IPS DF 6.9 (cell line): ENCODE results near the gene SLC7A8.

Experiments used
- DNase-seq: peaks from one replicate; pipeline ENCODE4 v3.0.0-alpha.2; 2013; ENCODE audit warnings: low read depth, low spot score
- H3K27ac ChIP-seq: one replicate; pipeline ENCODE4 v1.5.1; 2013; ENCODE audit warnings: low read length, control low read depth
- H3K27me3 ChIP-seq: 2 replicates; pipeline ENCODE4 v1.6.1; 2013; ENCODE audit warnings: mild to moderate bottlenecking, low read length; ENCODE audit not compliant: control insufficient read depth, insufficient read depth
- H3K36me3 ChIP-seq: 2 replicates; pipeline ENCODE4 v1.6.1; 2013; ENCODE audit warnings: low read length; ENCODE audit not compliant: control insufficient read depth, insufficient read depth
- H3K4me1 ChIP-seq: 2 replicates; pipeline ENCODE4 v1.6.1; 2013; ENCODE audit warnings: low read length; ENCODE audit not compliant: control insufficient read depth, insufficient read depth
- H3K4me3 ChIP-seq: 2 replicates; pipeline ENCODE4 v1.5.1; 2013; ENCODE audit warnings: mild to moderate bottlenecking, low read length
- H3K9me3 ChIP-seq: 2 replicates; pipeline ENCODE4 v1.6.1; 2013; ENCODE audit warnings: low read length, inconsistent platforms; ENCODE audit not compliant: control insufficient read depth, insufficient read depth
- WGBS: extraction: QIAGEN DNeasy Blood & Tissue Kit; methylation state at CpG from one replicate; pipeline ENCODE4 v1.1.7; 2013; ENCODE audit warnings: mixed read lengths, missing lambda C conversion rate; ENCODE audit not compliant: insufficient read length, insufficient coverage; 5-methylcytosine and 5-hydroxymethylcytosine counted together

Gene SLC7A8

GRCh38 chr14:23183158-23183470 is 346 bp downstream of the SLC7A8 start:
- H3K4me3 ChIP-seq = peak overlapping the region; percentile 46; the same call in 1 of the 2 replicates
- DNase-seq = no peak
- no peak overlapping the region for H3K27ac ChIP-seq
- H3K9me3 ChIP-seq = no peaks in the 10 kb centered on the region
- no peaks in the 10 kb centered on the region for H3K4me1 ChIP-seq
- no peaks in the 10 kb centered on the region for H3K36me3 ChIP-seq
- WGBS = no CpG with 5 or more reads among the region's 4 CpGs
- no peaks in the 10 kb centered on the region for H3K27me3 ChIP-seq

- peak overlapping the region; percentile 46; the same call in 1 of the 2 replicates for H3K4me3 ChIP-seq
- no peaks in the 10 kb centered on the region for H3K9me3 ChIP-seq
- no CpG with 5 or more reads among the region's 24 CpGs for WGBS
- H3K36me3 ChIP-seq = no peaks in the 10 kb centered on the region
- no peaks in the 10 kb centered on the region for H3K4me1 ChIP-seq
- no peak for DNase-seq
- no peaks in the 10 kb centered on the region for H3K27me3 ChIP-seq
- H3K27ac ChIP-seq = no peak overlapping the region
Measured at GRCh38 chr14:23182372-23183157, 895 bp downstream of the SLC7A8 start.

GRCh38 chr14:23181946-23182345 is 1.5 kb downstream of the SLC7A8 start:
- Histone ChIP-seq H3K9me3 (no peaks in the 10 kb centered on the region), H3K4me1 (no peaks in the 10 kb centered on the region), H3K4me3 (peak overlapping the region; percentile 46; the same call in 1 of the 2 replicates), H3K27ac (no peak overlapping the region), H3K36me3 (no peaks in the 10 kb centered on the region), H3K27me3 (no peaks in the 10 kb centered on the region)
- DNase-seq = no peak
- no CpG with 5 or more reads among the region's 4 CpGs for WGBS

- Histone ChIP-seq H3K27me3 (no peaks in the 10 kb centered on the region), H3K4me3 (peak overlapping the region; percentile 46; the same call in 1 of the 2 replicates)
- WGBS = no CpG with 5 or more reads among the region's 3 CpGs
Measured at GRCh38 chr14:23181453-23181852, 2.0 kb downstream of the SLC7A8 start.

GRCh38 chr14:23177181-23177580 is 6.3 kb downstream of the SLC7A8 start:
- H3K27me3 ChIP-seq = no peaks in the 10 kb centered on the region
- no peak overlapping the region for H3K4me3 ChIP-seq
- H3K36me3 ChIP-seq = no peaks in the 10 kb centered on the region
- H3K9me3 ChIP-seq = no peaks in the 10 kb centered on the region
- no CpG with 5 or more reads among the region's 2 CpGs for WGBS
- DNase-seq = no peak
- H3K4me1 ChIP-seq = peaks cover 3% of the 10 kb centered on the region; the same call in 1 of the 2 replicates
- H3K27ac ChIP-seq = no peak overlapping the region

More at GRCh38 chr14:23181453-23181852, 2.0 kb downstream of the SLC7A8 start:
- Histone ChIP-seq H3K9me3 (no peaks in the 10 kb centered on the region), H3K27ac (no peak overlapping the region), H3K36me3 (no peaks in the 10 kb centered on the region), H3K4me1 (no peaks in the 10 kb centered on the region)
- DNase-seq = no peak

GRCh38 chr14:23175823-23176222 is 7.6 kb downstream of the SLC7A8 start:
- H3K4me1 ChIP-seq = peaks cover 4% of the 10 kb centered on the region; the same call in 1 of the 2 replicates
- H3K4me3 ChIP-seq = no peak overlapping the region
- no peaks in the 10 kb centered on the region for H3K27me3 ChIP-seq
- H3K36me3 ChIP-seq = no peaks in the 10 kb centered on the region
- H3K9me3 ChIP-seq = no peaks in the 10 kb centered on the region
- no CpG with 5 or more reads among the region's 1 CpG for WGBS
- H3K27ac ChIP-seq = no peak overlapping the region
- no peak for DNase-seq

- no CpG with 5 or more reads among the region's 6 CpGs for WGBS
- H3K27ac ChIP-seq = no peak overlapping the region
- H3K36me3 ChIP-seq = no peaks in the 10 kb centered on the region
- no peaks in the 10 kb centered on the region for H3K27me3 ChIP-seq
- H3K9me3 ChIP-seq = no peaks in the 10 kb centered on the region
- peaks cover 4% of the 10 kb centered on the region; the same call in 1 of the 2 replicates for H3K4me1 ChIP-seq
- no peak for DNase-seq
- H3K4me3 ChIP-seq = no peak overlapping the region
Measured at GRCh38 chr14:23174296-23175184, 8.9 kb downstream of the SLC7A8 start.

- Histone ChIP-seq H3K27me3 (no peaks in the 10 kb centered on the region), H3K4me3 (no peak overlapping the region), H3K4me1 (peaks cover 4% of the 10 kb centered on the region; the same call in 1 of the 2 replicates), H3K36me3 (no peaks in the 10 kb centered on the region), H3K9me3 (no peaks in the 10 kb centered on the region), H3K27ac (no peak overlapping the region)
- DNase-seq = no peak
- no CpG with 5 or more reads among the region's 3 CpGs for WGBS
Measured at GRCh38 chr14:23173796-23174195, 9.7 kb downstream of the SLC7A8 start.

GRCh38 chr14:23173031-23173430 is 10.4 kb downstream of the SLC7A8 start:
- WGBS = no CpG with 5 or more reads among the region's 2 CpGs
- no peaks in the 10 kb centered on the region for H3K27me3 ChIP-seq
- H3K27ac ChIP-seq = no peak overlapping the region
- no peak overlapping the region for H3K4me3 ChIP-seq
- no peak for DNase-seq
- no peaks in the 10 kb centered on the region for H3K9me3 ChIP-seq
- no peaks in the 10 kb centered on the region for H3K36me3 ChIP-seq
- H3K4me1 ChIP-seq = peaks cover 4% of the 10 kb centered on the region; the same call in 1 of the 2 replicates

GRCh38 chr14:23172574-23172973 is 10.9 kb downstream of the SLC7A8 start:
- no peak for DNase-seq
- Histone ChIP-seq H3K27ac (no peak overlapping the region), H3K27me3 (no peaks in the 10 kb centered on the region), H3K9me3 (no peaks in the 10 kb centered on the region), H3K36me3 (no peaks in the 10 kb centered on the region), H3K4me3 (no peak overlapping the region), H3K4me1 (peaks cover 4% of the 10 kb centered on the region; the same call in 1 of the 2 replicates)
- WGBS = no CpG with 5 or more reads among the region's 3 CpGs
